ENCODE results near the gene ABCA7.

DNA sequence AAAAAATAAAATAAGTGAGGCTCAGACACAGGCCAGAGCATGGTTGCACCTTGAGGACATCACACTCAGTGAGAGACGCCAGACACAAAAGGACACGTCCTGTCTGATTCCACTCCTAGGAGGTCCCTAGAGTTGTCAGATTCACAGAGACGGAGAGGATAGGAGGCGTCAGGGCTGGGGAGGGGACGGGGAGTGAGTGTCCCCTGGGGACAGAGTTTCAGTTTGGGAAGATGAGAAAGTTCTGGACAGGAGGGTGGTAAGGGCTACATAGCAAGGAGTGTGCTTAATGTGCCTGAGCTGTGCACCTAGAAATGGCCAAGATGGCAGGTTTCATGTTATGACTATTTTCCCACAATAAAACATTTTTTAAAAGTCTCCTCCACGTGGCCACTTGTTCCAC lies 41.8 kb upstream of the ABCA7 start:
- TF ChIP-seq EZH2 (optimal IDR thresholded peaks at IDR 0.05; ENCODE audit: low read depth, low read length), result no peak
- no peak for TF ChIP-seq CTCF (IDR thresholded peaks at IDR 0.05; ENCODE audit: low read length)
